Tibial artery (tissue), 4 donors: ENCODE results near the gene RANBP3.

Source experiments
- DNase-seq, 2 donors: peaks; one replicate each; pipeline ENCODE4 v3.0.0-alpha.2; 2019
- H3K27ac ChIP-seq, 2 donors: fragments of 200-600 bp; sonication (generic) in 1 of 2; 1 replicate in 1 of 2; 2 replicates in 1 of 2; pipeline ENCODE4 v1.5.1; 2018 to 2019; ENCODE audit warnings: mild to moderate bottlenecking in 1 of 2
- H3K27me3 ChIP-seq, 2 donors: fragments of 200-600 bp; sonication (generic) in 1 of 2; one replicate each; pipeline versions ENCODE4 v1.5.1 to v1.6.0; 2016 to 2019
- H3K36me3 ChIP-seq, 3 donors: fragments of 200-600 bp; sonication (generic) in 2 of 3; one replicate each; pipeline ENCODE4 v1.5.1; 2016 to 2019; ENCODE audit warnings: mild to moderate bottlenecking in 2 of 3
- H3K4me1 ChIP-seq, 4 donors: fragments of 200-600 bp; sonication (generic) in 2 of 4; 1 replicate in 3 of 4; 2 replicates in 1 of 4; pipeline ENCODE4 v1.5.1; 2016 to 2019
- H3K4me3 ChIP-seq, 2 donors: fragments of 200-600 bp; sonication (generic) in 1 of 2; 1 replicate in 1 of 2; 2 replicates in 1 of 2; pipeline ENCODE4 v1.5.1; 2018 to 2019; ENCODE audit warnings: mild to moderate bottlenecking in 2 of 2
- H3K9me3 ChIP-seq, 3 donors: fragments of 200-600 bp; sonication (generic) in 1 of 3; one replicate each; pipeline ENCODE4 v1.5.1; 2016 to 2019
- CTCF ChIP-seq, 2 experiments: fragments of 200-600 bp in 1 of 2; fragments of 450-650 bp in 1 of 2; IDR thresholded peaks; one replicate each; pipeline ENCODE4 v1.5.1; 2017 to 2019; ENCODE audit warnings: antibody characterized with exemption in 2 of 2, mild to moderate bottlenecking in 1 of 2, moderate library complexity in 1 of 2
- intact Hi-C: fragments of 100-400 bp; cut with DNase I; formaldehyde crosslinking; loops from one replicate; pipeline ENCODE4 v1.15.0; 2023; ENCODE audit warnings: low total_unique reads

Gene RANBP3

GRCh38 chr19:5916181-5916708 lies 61.7 kb downstream of the RANBP3 start:
- DNase-seq: no peak
- TF ChIP-seq CTCF (IDR thresholded peaks at IDR 0.05): no peak
- H3K27me3 ChIP-seq: no peaks in the 10 kb centered on the region
- peaks cover 42 to 68% (median 64%) of the 10 kb centered on the region in 3 donors for H3K36me3 ChIP-seq
- intact Hi-C loops: no loop called here
- no peaks in the 10 kb centered on the region for H3K9me3 ChIP-seq
- no peak overlapping the region for H3K4me3 ChIP-seq
- peaks cover 0 to 24% (median 9%) of the 10 kb centered on the region in 4 donors for H3K4me1 ChIP-seq
- no peak overlapping the region for H3K27ac ChIP-seq

- intact Hi-C loops: no loop called here
- TF ChIP-seq CTCF (IDR thresholded peaks at IDR 0.05): no peak
These were observed 62.2 kb downstream of the RANBP3 start for GRCh38 chr19:5915782-5916165.

GRCh38 chr19:5914946-5915781 lies 62.8 kb downstream of the RANBP3 start:
- Histone ChIP-seq H3K36me3 (peaks cover 37 to 66% (median 57%) of the 10 kb centered on the region in 3 donors), H3K9me3 (no peaks in the 10 kb centered on the region), H3K4me1 (peaks cover 0 to 24% (median 9%) of the 10 kb centered on the region in 4 donors), H3K4me3 (no peak overlapping the region), H3K27me3 (no peaks in the 10 kb centered on the region), H3K27ac (no peak overlapping the region)
- intact Hi-C loops: no loop called here
- DNase-seq: no peak
- no peak for TF ChIP-seq CTCF (IDR thresholded peaks at IDR 0.05)

More at GRCh38 chr19:5915782-5916165, 62.2 kb downstream of the RANBP3 start:
- peaks cover 42 to 66% (median 59%) of the 10 kb centered on the region in 3 donors for H3K36me3 ChIP-seq
- peaks cover 0 to 24% (median 9%) of the 10 kb centered on the region in 4 donors for H3K4me1 ChIP-seq
- H3K27me3 ChIP-seq: no peaks in the 10 kb centered on the region
- H3K9me3 ChIP-seq: no peaks in the 10 kb centered on the region
- no peak overlapping the region for H3K27ac ChIP-seq
- DNase-seq: no peak
- no peak overlapping the region for H3K4me3 ChIP-seq

- DNase-seq: no peak
- peak overlapping the region; percentile 22 to 41 for H3K27ac ChIP-seq
- H3K4me3 ChIP-seq: no peak overlapping the region
- no peak for TF ChIP-seq CTCF (IDR thresholded peaks at IDR 0.05)
- H3K9me3 ChIP-seq: no peaks in the 10 kb centered on the region
- no peaks in the 10 kb centered on the region for H3K27me3 ChIP-seq
- peaks cover 34 to 66% (median 60%) of the 10 kb centered on the region in 3 donors for H3K36me3 ChIP-seq
- intact Hi-C loops: no loop called here
- peaks cover 0 to 24% (median 9%) of the 10 kb centered on the region in 4 donors for H3K4me1 ChIP-seq
These were observed 63.6 kb downstream of the RANBP3 start for GRCh38 chr19:5914358-5914774.

- no peaks in the 10 kb centered on the region for H3K27me3 ChIP-seq
- H3K9me3 ChIP-seq: no peaks in the 10 kb centered on the region
- H3K4me1 ChIP-seq: peaks cover 0 to 27% (median 9%) of the 10 kb centered on the region in 4 donors
- H3K36me3 ChIP-seq: peaks cover 33 to 66% (median 59%) of the 10 kb centered on the region in 3 donors
- H3K4me3 ChIP-seq: no peak within 1 kb of the TSS
- intact Hi-C loops: no loop called here
- peak; percentile 42 to 78 for DNase-seq
- peak within 1 kb of the TSS; percentile 22 to 41 for H3K27ac ChIP-seq
- no peak for TF ChIP-seq CTCF (IDR thresholded peaks at IDR 0.05)
These were observed 64.1 kb downstream of the RANBP3 start, which contains the start of gene CAPS for GRCh38 chr19:5913739-5914357. CAPS (plus strand) TSS chr19:5914254; CDS start chr19:5914407, 153 bp downstream.
